GM19239 (cell line): ENCODE measurements around the gene DNAJC7.
"Not testable (repeated sequence)": the region's sequence is repeated elsewhere in the genome, so short reads cannot be mapped to it uniquely, and the experiment has no call there.

Experiments used
- DNase-seq: peaks from one replicate; pipeline ENCODE4 v3.0.0; 2011; ENCODE audit warnings: low spot score; ENCODE audit not compliant: insufficient read length
- FAIRE-seq: peaks from 2 replicates; lab custom pipeline; 2011; peaks lifted over from hg19 to GRCh38; lab: Jason Lieb, UNC

Gene DNAJC7

DNA sequence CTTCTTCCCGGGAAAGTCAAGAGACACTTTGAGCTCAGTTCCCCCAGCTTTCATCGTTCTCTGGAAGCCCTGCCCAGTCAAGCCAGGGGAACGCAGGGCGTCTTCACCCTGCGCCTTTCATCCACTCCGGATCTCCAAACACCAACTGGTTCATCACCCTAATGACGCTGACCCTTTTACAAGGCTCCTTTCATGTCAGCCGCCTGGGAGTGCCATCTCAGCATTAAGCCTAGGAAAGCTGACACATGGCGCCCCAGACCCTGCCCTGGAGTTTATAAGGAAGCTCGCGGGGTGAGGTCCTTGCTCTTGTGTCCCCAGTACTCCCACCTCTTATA lies 594 bp upstream of the DNAJC7 start:
- FAIRE-seq (no peak), DNase-seq (no peak)

DNA sequence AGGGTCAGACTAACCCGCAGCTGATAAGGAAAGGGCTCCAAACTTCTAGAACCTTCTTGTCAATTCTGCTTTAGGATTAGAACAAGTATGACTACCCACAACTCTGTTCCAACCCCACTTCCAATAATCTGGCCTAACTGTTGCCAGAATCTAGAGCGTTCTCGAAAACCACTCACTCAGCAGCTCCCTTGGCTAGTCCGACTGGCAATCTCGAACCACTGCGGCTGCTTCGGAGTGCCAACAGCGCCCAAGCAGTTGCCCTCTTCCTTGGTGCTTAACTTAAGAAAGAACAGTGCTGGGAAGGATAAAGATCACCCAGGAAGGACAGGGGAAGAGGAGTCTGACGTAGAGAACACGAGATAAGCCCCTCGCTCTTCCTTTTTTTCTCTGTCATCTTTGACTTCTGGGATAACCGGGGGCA lies 818 bp downstream of the DNAJC7 start:
- no peak for DNase-seq
- no peak for FAIRE-seq

DNA sequence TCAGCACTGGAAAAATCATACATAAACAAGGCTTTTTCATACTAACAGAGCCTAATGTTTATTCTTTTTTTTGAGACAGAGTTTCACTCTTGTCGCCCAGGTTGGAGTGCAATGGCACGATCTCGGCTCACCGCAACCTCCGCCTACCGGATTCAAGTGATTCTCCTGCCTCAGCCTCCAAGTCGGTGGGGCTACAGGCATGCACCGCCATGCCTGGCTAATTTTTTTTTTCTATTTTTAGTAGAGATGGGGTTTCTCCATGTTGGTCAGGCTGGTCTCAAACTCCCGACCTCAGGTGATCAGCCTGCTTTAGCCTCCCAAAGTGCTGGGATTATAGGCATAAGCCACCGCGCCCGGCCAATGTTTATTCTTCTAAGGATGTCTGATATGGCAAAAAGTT lies 3.5 kb downstream of the DNAJC7 start:
- DNase-seq, FAIRE-seq: not testable (repeated sequence)

DNA sequence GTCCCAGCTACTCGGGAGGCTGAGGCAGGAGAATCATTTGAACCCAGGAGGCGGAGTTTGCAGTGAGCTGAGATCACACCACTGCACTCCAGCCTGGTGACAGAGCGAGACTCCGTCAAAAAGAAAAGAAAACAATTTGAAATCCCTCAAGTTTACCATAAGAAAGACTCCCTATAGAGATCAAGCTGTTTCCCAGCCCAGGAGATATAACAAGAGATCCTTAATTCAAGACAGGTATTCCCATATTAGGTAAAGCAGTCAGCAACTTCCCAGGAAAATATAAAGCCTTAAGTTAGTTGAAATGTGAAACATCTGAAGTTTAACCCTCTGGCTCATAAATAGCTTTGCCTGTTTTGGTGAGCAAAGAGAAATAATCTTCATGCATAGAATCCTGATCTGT lies 4.9 kb downstream of the DNAJC7 start:
- FAIRE-seq, DNase-seq: not testable (repeated sequence)

DNA sequence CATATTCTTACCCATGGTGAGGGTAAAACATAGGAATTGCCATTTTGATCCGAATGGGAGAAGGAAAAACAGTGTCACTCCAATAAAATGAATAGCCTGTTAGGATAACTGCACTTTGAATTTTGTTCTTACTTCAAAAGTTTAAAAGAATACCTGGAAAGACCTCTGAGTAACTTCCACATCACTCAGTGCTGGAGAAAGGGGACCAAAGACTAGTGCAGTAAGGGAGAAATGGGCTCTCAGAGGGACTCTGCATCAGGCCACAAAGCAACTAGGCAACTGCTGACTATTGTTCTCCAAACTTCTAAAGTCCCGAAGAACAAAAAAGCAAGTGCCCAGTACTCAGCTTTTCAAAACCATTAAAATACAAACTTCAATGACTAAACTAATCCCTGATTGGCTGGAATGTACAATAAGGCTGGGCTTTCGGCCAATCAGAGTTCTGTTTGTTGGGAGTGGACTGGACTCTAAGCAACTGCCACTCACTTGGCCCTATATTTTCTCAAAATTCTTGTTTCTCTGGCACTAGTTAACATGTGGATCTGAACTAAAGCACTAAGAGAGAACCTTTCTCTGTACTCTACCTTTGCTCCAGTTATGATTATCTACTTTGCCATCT lies 6.2 kb downstream of the DNAJC7 start:
- no peak for FAIRE-seq

DNA sequence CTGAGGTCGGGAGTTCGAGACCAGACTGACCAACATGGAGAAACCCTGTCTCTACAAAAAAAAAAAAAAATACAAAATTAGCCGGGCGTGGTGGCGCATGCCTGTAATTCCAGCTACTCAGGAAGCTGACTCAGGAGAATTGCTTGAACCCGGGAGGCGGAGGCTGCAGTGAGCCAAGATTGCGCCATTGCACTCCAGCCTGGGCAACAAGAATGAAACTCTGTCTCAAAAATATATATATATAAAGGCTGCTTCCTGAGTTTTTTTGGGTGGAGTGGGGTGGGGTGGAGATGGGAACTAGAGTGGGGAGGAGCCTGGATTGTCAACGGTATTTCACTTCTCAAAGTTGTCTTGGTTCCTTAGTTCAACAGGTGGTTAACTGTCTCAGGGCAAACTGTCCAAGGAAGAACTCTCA lies 7.0 kb downstream of the DNAJC7 start:
- not testable (repeated sequence) for DNase-seq, FAIRE-seq

More for the DNA sequence above, 6.2 kb downstream of the DNAJC7 start:
- no peak for DNase-seq

DNA sequence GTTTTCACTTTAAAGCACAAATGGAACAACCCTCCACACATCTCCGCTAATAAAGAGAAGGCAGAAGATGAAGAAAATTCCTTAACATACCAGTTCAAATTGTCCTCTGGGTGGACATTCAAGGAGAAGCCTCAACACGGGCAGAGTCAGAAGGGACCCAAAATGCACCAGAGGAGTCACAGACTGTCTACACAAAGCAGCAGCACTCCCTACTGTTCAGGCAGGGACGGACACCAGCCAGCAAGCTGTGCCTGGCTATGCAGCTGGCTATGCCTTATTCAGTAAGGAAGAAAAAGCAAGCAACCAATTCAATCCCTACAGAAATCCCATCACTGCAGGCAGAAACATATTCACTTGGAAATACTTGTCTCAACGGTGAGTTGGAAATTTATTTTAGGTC lies 8.1 kb downstream of the DNAJC7 start:
- FAIRE-seq = no peak
- DNase-seq = no peak

DNA sequence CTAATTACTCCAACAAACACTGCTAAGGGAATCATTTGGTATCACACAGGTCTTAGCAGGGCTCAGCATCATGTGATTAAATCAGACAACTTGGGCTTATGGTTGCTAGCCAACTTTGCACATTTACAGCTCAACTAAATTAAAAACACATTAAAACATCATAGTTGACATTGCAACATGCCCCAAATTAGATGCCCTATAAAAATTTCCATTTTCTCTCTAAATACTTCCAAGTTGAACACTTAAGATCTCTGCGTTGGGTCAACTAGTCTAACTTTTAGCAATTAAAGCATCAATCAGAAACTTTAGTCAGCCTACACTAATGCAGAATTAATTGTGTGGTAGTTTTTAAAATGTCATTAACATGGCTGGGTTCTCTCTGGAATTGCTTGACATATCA lies 12.1 kb downstream of the DNAJC7 start:
- FAIRE-seq (no peak), DNase-seq (no peak)

DNA sequence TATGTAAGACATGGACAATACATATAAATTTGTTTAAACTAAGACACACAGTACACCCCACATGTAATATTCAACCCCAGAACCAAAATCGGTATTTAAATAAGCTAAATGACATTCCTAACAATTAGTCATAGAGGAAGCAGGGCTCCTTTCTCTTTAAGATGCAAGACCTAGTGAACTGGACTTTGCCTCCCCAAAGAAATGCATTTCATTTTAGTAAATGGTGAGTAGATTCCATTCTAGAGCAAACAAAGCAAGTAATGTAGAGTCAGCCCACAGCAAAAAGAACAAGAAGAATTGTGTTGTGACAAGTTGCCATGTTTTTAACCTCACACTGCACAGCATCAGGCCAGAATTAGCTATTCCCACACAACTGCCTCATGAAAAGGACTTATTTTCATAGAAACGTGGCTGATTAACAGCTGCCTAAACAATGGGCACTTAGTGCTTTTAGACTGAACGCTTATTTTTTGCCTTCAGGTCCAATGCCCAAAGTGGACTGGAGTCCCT lies 14.4 kb downstream of the DNAJC7 start:
- DNase-seq = no peak
- FAIRE-seq = no peak

DNA sequence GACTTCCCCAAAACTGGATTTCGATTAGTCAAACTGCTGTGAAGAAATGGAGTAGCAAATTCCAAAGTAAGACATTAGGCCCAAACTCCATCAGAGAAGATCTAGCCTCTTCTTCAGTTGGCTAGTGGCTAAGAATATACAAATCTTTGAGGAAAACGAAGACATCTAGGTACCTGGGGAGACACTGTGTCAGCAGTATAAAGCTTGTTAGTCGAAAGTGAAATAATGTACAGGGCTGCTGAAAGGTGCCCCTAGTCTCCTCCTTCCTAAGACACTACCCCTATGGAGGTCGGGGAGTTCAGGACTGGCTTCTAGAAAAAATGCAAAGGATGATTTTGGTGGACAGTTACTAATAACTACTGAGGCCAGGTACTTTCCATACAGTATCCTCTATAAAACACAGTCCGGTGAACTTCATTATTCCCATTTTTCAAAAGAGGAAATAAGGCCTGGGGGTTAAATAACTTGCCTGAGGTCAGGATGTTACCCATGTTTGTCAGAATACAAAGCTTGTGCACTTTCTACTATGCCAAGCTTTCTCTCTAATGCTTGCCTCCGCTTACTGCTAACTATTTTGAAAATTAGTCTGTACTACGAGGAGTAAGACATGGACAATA lies 15.0 kb downstream of the DNAJC7 start:
- no peak for DNase-seq
- no peak for FAIRE-seq

DNA sequence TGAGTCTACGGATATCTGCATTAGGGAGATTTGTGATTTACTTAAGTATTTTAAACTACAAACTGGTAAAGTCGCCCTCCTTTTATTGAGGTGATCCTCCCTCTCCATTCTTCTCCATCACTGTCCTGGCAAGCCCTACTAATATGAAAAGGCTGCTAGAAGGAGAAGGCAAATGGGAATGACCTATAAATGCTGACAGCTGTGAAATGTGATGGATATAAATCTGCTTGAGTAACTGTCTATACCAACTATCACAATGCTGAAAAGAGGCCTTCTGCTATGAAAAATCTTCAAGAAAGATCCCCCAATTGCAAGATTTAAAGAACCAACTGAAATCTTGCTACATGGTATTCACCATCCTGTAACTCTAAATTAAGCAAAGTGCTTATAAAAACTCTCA lies 15.5 kb downstream of the DNAJC7 start:
- FAIRE-seq (no peak), DNase-seq (no peak)

DNA sequence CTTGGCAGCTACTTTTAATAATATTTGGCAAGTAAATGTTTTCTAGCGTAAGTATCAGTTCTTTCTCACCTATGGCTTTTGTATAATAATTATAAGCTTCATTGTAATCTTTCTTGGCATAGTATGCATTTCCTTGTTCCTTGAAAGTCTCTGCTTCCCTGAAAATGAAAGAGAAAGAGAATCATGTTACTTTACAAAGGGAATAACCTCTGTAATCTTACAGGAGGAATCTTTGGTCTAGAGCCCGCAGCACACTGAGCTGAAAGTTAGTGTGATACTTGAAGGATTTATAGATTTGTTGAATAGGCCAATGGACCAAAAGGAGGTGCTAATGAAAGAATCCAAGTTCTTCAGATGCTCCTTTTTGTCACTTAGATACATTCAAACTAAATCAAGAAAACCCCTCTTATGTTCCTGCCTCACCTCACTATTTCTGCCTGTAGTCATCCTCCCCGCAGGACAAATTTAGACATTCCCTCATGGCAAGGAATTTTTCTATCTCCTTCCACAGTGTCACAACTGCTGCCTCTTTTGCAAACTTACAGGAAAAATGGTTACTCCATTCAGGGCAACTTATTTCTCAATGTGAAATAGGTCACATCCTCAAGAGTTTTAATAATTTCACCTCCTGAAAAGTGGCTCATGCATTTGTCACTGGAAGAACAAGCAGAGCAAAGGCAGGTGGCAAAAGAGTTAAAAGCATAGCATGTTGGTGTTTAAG lies 16.7 kb downstream of the DNAJC7 start:
- DNase-seq = no peak
- no peak for FAIRE-seq

DNA sequence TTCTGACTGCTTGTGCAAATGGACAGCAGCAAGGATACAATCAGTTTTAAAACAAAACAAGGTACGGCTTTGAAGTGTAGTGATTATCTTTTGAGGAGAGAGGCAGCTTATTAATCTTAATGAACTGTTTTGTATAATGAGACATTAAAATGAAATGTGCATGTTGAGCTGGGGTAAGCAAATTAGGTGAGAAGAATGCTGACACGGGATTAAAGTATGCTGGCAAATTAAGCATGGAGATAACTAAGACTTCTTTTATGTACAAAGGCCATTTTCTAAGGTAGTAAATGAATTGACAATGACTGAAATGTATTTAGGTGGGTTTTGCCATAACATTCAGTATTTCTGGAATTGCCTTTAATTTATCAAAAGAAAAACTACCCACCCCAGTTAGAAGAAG lies 18.7 kb downstream of the DNAJC7 start:
- no peak for FAIRE-seq

DNA sequence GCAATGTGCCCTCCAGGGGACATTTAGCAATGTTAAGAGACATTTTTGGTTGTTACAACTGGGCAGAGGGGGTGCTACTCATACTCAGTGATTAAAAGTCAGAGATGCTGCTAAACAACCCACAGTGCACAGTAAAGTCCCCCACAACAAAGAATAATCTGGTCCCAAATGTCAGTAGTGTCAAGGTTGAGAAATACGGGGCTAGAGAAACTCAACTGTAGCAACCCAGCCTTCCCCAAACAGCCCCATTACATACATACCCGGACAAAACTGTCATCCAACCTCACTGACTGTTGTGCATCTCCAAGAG lies 20.4 kb downstream of the DNAJC7 start:
- no peak for DNase-seq
- FAIRE-seq = peak; percentile 44

More for the DNA sequence above, 18.7 kb downstream of the DNAJC7 start:
- DNase-seq = no peak

DNA sequence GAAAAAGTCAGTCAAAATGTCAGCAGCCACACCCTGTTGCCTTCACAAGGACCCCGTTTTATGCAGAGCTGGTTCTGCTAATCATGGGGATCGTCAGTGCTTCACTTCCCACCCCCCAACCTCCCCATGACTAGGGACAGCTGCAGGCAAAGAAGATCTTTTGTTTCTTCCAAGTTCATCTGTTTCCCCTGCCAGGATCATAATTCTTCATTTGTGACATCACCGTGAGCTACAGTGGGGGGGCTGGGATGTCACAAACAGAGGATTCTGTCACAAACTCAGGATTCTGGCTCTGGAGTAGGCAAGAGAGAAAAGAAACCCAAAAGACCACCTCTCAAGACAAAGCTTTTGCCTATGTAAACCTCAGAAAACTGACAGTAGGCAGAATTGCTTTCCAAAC lies 24.7 kb downstream of the DNAJC7 start:
- DNase-seq = no peak
- FAIRE-seq = no peak

DNA sequence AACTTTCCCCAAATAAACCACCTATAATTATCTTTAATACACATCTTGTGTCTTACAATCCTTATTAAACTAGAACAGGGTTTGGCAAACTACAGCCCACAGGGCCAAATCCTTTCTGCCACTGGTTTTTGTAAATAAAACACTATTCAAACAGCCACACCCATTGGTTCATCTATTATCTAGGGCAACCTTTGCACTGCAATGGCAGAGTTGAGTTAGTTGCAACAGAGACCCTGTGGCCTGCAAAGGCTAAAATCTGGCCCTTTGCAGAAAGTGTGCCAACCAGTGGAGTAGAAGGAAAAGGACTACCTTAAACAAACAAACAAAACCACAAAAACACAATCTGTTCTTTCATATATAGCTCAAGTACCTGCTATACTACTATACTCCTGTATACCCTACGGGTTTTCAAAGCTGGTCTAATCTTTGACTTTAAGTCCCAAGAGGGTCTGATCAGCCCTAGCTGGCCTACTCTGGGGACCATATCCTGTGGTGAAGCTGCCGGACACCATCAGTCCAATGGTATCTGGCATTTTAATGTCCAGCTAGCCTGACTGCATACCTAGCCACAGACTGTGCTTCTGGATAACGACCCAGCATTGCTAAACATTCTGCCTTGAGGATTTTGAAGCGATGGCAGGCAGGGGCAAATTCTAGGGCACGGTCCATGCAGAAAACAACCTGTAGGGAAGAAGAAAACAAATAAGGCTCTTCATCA lies 27.4 kb downstream of the DNAJC7 start:
- no peak for DNase-seq

DNA sequence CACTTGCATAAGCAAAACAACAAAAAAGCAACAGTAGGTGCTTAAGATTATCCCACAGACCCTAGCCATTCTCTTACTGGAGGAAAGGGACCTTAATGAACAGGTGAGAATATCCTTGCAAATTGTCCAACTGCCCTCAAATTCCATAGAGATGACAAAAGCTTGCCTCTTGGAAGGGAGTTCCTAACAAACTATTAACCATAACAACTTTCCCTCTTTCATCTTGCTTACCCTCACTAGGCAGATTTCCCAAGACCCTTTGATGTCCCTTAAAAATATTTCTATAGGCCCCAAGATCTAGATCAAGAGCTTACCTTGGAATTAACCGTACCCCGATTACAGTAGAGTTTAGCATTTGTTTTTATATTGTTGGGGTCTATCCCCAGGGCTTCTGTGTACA lies 28.8 kb downstream of the DNAJC7 start:
- DNase-seq = no peak
- FAIRE-seq = no peak

More for the DNA sequence above, 27.4 kb downstream of the DNAJC7 start:
- no peak for FAIRE-seq

DNA sequence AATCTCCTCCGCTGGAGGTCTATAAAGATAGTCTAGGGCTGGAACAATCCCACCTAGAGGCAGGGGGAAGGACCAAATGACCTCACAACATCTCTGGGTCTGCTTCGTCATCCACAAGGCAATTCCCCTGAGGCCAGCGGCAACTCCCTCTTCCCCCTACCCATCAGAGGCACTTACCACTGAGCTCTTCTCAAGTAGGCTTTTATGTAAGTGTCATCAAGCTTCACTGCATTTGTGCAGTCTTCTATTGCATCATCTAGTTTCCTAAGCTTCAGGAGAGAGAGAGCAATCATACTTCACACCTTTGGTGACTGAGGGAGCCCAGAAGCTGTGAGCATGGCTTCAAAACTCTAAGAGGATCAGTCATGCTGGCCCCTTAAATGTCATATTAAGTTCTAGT lies 29.6 kb downstream of the DNAJC7 start:
- no peak for FAIRE-seq
- DNase-seq = no peak

DNA sequence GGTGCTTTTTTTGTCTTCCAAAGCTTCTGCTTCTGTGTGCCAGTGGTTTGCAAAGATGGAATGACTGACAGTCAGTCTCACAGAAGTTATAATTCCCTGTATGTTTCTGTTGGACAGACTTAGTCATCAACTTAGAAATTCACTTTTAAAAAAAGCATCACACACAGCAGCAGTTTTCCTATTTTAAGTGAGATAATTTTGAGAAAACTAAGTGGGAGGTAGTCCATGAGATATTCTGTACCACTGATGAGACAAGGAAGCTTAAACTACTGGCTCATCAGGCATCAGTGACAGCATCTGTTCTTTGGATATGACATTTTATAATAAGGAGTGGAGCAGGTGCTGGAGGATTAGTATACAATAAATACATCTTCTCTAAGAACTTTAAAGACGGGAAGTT lies 30.6 kb downstream of the DNAJC7 start:
- DNase-seq (no peak), FAIRE-seq (no peak)

DNA sequence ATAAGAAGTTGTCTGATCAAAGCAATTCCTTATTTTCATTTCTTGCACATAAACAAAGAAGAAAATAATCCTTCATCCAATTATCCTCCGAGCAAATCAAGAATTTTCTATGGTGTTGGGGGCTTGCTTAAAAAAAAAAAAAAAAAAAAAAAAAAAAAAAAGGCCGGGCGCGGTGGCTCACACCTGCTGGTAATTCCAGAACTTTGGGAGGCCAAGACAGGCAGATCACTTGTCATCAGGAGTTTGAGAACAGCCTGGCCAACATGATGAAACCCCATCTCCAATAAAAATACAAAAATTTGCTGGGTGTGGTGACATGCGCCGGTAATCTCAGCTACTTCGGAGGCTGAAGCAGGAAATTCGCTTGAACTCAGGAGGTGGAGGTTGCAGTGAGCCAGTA lies 31.3 kb downstream of the DNAJC7 start:
- FAIRE-seq (no peak), DNase-seq (no peak)

DNA sequence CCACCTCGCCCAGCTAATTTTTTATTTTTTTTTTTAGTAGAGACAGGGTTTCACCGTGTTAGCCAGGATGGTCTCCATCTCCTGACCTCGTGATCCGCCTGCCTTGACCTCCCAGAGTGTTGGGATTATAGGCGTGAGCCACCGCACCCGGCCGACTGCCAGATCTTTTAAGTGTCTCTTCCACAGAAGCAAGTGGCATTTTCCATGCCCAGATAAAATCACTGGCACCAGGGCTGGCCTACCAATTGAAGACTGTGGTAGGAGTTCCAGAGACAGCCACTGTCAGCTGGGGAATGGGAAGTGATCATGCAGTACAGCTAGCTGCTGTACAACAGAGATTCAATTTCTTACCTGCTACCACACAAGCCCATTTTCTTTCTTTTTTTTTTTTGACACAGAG lies 32.8 kb downstream of the DNAJC7 start:
- no peak for DNase-seq
- no peak for FAIRE-seq
